NCI-H69 (cell line): ENCODE results near the gene PTPRQ.
"Not testable (repeated sequence)": the region's sequence is repeated elsewhere in the genome, so short reads cannot be mapped to it uniquely, and the experiment has no call there.

ENCODE experiments used
- DNase-seq: peaks from one replicate; lab custom pipeline; 2025; lab: John Stamatoyannopoulos, UW

The PTPRQ gene

DNA sequence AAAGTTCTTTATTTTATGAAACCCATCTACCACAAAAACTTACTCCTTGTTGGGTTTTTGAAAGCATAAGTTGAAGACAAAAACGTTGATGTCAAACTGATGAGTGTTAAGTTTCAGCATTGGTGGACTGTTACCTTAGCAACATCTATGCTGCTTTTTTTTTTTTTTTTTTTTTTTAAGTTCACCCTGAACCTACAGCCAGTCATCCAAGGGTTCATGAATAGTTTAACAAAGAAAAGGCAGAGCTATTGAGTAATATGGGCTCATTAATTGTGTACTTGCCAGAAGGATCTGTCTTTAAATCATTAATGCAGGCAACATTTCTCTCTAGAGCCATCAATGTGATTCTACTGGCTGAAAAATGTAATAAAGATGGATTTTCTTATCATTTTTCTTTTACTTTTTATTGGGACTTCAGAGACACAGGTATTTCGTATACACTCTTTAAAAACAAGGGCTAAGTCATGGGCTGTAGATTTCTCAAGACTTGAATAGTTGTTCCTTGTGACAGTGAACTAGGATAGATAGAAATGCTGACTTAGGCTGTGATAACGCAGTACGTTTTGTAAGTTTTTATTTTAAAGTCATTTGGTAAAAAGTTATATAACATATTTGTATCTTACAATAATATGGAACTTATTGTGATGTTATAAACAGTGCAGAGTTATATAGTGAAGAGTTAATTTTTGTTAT lies at the start of gene PTPRQ:
TSS of gene PTPRQ (plus strand) at position 262 of the 693 bp plus-strand sequence. CDS start at position 373, 111 bp downstream.
- DNase-seq, result peak; percentile 25

GRCh38 chr12:80400571-80400991 lies 43.5 kb upstream of the PTPRQ start:
- peak; percentile 77 for DNase-seq

- no peak for DNase-seq
These were observed 42.8 kb upstream of the PTPRQ start for GRCh38 chr12:80401191-80401590.

GRCh38 chr12:80404629-80405028 lies 39.4 kb upstream of the PTPRQ start:
- DNase-seq, result no peak

GRCh38 chr12:80406253-80406652 lies 37.8 kb upstream of the PTPRQ start:
- no peak for DNase-seq

- DNase-seq, result no peak
These were observed 32.2 kb upstream of the PTPRQ start for GRCh38 chr12:80411787-80412186.

DNA sequence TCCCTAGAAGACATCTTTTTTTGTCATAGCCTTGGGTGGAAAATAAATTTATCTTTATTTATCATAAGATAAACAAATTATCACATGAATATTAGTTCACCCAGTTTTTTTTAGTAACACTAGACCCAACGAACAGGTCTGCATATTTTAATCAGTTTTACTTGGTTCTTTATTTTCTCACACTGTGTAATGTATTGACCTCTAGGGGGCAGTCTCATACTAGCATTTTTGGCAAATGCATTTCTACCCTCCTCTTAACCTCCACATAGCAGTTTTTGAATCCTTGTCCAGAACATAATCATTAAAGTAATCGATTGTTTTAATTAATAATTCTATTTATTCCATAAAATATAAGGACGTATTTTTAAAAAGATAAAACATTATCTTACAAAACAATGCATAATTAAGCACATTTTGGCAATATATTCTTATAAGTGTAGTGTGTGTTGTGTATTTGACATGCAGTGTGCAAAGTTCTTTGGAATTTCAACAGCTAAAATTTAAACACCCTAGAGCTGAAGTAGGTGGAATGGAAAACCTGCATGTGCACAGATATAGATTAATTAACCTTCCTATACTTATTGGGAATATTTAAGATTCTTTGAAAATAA lies 31.6 kb upstream of the PTPRQ start:
- DNase-seq, result peak; percentile 90

GRCh38 chr12:80413462-80413861 lies 30.6 kb upstream of the PTPRQ start:
- peak; percentile 60 for DNase-seq

DNA sequence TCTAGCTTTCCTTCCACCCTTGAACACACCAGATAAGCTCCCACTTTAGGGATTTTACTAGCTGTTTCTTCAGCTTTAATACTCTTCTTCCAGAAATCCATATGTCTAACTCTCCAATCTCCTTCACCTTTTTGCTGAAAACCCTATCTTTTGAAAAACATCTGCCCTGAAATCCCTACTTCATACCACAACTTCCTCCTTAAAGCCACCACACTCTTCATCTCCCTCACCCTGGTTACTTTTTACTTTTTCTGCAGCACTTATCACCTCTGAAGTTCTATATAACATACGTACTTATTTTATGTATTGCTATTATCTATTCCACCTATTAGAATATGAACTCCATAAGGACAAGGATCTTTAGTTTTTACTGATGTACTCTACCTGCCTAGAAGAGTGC lies 28.6 kb upstream of the PTPRQ start:
- DNase-seq, result no peak

DNA sequence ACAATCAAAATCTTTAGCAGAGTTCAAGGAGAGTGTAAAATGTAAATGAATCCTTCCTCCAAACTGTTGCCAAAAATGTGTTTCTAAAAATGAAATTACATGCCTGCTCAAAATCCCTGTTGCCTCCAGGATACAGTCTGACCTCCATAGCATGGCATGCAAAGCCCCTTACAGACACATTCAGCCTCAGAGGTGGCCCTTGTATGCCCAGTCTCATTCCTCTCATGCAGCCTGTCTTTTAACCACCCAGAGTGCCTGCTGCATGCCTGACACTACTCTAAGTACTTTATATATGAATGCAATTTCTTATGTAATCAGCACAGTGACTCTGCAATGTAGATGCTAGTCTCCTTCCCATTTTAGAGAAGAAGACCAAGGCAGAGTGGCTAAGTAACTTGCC lies 24.4 kb upstream of the PTPRQ start:
- peak; percentile 76 for DNase-seq

- peak; percentile 52 for DNase-seq
These were observed 24.0 kb upstream of the PTPRQ start for GRCh38 chr12:80420075-80420474.

DNA sequence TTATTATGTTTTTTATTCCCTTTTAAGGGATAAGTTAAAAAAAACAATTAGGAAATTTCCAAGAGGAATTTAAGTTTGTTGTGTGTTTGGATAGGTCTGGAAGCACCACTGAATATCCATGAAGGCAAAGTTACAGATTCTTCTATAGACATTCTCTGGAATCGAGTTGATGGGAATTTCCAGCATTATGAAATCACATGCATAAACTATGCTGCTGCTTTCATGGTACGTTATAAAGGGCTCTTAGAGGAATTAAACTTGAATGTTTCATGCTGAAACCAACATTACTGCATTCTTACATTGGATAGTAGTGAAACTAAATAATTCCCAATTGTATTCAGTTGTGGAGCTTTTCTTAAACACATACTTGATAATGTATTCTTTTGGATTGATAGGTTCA lies 21.5 kb upstream of the PTPRQ start:
- DNase-seq, result peak; percentile 70

GRCh38 chr12:80432061-80432460 lies 12.0 kb upstream of the PTPRQ start:
- no peak for DNase-seq

GRCh38 chr12:80441921-80442320 lies 2.1 kb upstream of the PTPRQ start:
- no peak for DNase-seq

DNA sequence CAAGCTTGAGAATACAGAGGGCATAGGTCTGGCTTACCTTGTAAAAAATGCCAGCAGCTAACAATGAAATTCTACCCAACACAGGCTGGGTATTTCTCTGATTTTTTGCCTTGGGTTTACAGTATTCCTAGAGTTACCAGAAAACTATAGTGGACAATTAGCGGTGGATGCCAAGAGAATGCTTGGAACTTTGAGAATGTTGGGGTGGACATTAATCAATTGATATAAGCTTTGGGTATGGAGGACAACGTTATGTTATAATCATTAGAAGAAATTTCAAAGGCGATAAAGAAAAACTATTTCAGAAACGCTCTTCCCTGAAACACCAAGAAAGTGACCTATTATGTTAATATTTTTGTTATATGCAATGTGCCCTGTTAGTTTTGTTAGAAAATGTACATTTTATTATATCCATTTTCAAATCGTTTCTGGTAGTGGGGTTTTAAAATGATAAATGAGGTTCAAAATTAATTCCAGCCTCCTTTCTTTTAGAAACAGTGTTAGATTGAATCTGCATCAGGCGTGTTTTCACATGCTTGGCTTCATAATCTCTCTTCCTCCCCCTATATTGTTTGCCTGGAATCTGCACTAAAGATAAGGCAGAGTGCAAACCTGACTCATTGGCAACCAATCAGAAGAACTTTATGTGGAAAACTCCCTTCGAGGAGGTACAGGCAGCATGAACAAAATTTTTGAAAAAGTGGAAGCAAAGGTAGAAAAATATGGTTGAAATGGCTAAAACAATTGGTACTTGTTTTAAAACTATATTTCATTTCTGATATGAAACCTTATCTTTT lies 1.4 kb upstream of the PTPRQ start:
- peak; percentile 52 for DNase-seq

GRCh38 chr12:80445083-80445793 lies 1.2 kb downstream of the PTPRQ start:
- no peak for DNase-seq

DNA sequence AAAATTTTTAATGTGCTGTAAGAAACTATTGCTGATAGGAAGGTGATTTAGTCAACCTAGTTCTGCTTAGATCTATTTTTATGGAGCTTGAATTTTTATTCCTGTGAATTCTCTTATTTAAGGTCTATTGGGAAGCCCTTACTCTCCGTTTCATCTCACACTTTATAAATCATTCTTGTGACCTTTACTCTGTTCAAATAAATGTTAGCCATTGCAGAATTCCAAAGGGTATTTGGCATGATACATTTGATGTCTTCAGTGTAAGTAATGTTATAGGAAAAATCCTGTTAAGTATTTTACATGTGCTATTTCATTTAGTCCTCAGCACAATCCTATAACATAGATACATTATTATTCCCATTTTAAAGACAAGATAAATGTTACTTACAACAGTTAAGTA lies 12.5 kb downstream of the PTPRQ start:
- no peak for DNase-seq

DNA sequence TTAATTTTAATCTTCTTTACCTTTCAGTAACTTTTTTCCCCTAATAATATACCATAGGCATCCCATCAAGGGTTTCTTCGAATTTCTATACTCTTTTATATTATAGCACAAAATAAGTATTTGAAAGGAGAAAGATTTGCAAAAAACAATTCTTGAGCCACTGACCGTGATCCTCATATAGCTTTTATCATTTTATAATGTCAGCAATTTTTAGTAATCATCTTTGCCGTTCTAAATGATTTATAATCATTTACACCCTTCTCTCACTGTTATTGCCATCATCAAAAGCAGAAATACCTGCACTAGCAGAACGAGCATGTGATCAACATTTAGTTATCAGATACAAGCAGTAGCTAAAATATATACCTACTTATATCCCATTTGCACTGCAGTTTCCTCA lies 16.9 kb downstream of the PTPRQ start:
- DNase-seq, result no peak

DNA sequence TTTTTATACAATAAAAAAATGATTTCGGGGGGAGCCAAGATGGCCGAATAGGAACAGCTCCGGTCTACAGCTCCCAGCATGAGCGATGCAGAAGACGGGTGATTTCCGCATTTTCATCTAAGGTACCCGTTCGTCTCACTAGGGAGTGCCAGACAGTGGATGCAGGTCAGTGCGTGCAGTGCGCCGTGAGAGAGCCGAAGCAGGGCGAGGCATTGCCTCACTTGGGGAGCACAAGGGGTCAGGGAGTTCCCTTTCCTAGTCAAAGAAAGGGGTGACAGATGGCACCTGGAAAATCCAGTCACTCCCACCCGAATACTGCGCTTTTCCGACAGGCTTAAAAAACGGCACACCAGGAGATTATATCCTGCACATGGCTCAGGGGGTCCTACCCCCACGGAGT lies 17.8 kb downstream of the PTPRQ start:
- DNase-seq, result not testable (repeated sequence)

GRCh38 chr12:80469681-80470080 lies 25.6 kb downstream of the PTPRQ start:
- DNase-seq, result no peak

DNA sequence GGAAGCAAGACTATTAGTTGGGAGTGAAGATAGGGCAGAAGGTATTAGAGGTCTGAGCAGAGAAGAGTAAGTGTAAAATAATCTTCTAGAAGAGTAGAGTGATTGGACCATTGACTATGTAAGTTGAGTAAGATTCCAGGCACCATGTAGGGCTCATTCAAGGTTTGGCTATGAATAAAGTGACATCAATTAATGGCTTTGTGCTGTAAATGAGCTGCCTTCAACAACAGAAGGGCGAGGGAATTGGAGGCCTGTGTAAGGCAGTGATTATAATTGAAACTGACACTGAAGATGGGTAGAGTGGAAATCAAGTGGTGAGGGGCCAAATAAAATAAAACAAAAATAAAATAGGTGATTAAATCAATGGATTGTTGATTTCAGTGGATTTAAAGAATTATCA lies 26.4 kb downstream of the PTPRQ start:
- peak; percentile 12 for DNase-seq

GRCh38 chr12:80472236-80472635 lies 28.2 kb downstream of the PTPRQ start:
- no peak for DNase-seq
